GM21825 (cell line): ENCODE measurements around the gene PRIM1.
A peak's percentile ranks its signal among the peaks of the same experiment; 100 is the strongest.
"Not testable (repeated sequence)": the region's sequence is repeated elsewhere in the genome, so short reads cannot be mapped to it uniquely, and the experiment has no call there.

Experiments
- ATAC-seq: cut with Tn5 transposase; IDR thresholded peaks from one replicate; pipeline ENCODE4 v1.9.1; 2021; ENCODE audit warnings: mild to moderate bottlenecking, moderate library complexity; ENCODE audit not compliant: unreplicated experiment

The PRIM1 gene

GRCh38 chr12:56751712-56752598 is at the start of gene PRIM1:
TSS of gene PRIM1 (minus strand) at chr12:56752323. CDS start at chr12:56752298, 25 bp downstream.
- ATAC-seq: peak; percentile 76

- no peak for ATAC-seq
Observed at GRCh38 chr12:56800221-56800620, 48.1 kb upstream of the PRIM1 start.

- not testable (repeated sequence) for ATAC-seq
Observed at GRCh38 chr12:56799345-56799744, 47.2 kb upstream of the PRIM1 start.

- not testable (repeated sequence) for ATAC-seq
Observed at GRCh38 chr12:56795791-56796190, 43.7 kb upstream of the PRIM1 start.

- ATAC-seq: not testable (repeated sequence)
Observed at GRCh38 chr12:56795046-56795562, 43.0 kb upstream of the PRIM1 start.

- ATAC-seq: not testable (repeated sequence)
Observed at GRCh38 chr12:56793124-56793523, 41.0 kb upstream of the PRIM1 start.

- no peak for ATAC-seq
Observed at GRCh38 chr12:56792678-56793077, 40.6 kb upstream of the PRIM1 start.

GRCh38 chr12:56789429-56789828 is 37.3 kb upstream of the PRIM1 start:
- not testable (repeated sequence) for ATAC-seq

GRCh38 chr12:56787498-56787897 is 35.4 kb upstream of the PRIM1 start:
- ATAC-seq: no peak

GRCh38 chr12:56785874-56786273 is 33.8 kb upstream of the PRIM1 start:
- ATAC-seq: no peak

GRCh38 chr12:56785141-56785865 is 33.2 kb upstream of the PRIM1 start:
- no peak for ATAC-seq

- ATAC-seq: no peak
Observed at GRCh38 chr12:56781726-56782125, 29.6 kb upstream of the PRIM1 start.

GRCh38 chr12:56778756-56779155 is 26.6 kb upstream of the PRIM1 start:
- no peak for ATAC-seq

- no peak for ATAC-seq
Observed at GRCh38 chr12:56776654-56777053, 24.5 kb upstream of the PRIM1 start.

GRCh38 chr12:56775638-56776037 is 23.5 kb upstream of the PRIM1 start:
- no peak for ATAC-seq

- no peak for ATAC-seq
Observed at GRCh38 chr12:56773113-56773512, 21.0 kb upstream of the PRIM1 start.

GRCh38 chr12:56772625-56773024 is 20.5 kb upstream of the PRIM1 start:
- no peak for ATAC-seq

- ATAC-seq: no peak
Observed at GRCh38 chr12:56769868-56770267, 17.7 kb upstream of the PRIM1 start.

- no peak for ATAC-seq
Observed at GRCh38 chr12:56768424-56768823, 16.3 kb upstream of the PRIM1 start.

- ATAC-seq: peak; percentile 99
Observed at GRCh38 chr12:56766535-56766934, 14.4 kb upstream of the PRIM1 start.

- no peak for ATAC-seq
Observed at GRCh38 chr12:56763753-56764657, 11.9 kb upstream of the PRIM1 start.
